Psoas muscle (tissue), 8 donors: ENCODE results near the gene SYCP3. TPM values are rescaled to one million over a fixed set of nuclear protein-coding genes. Genes with fewer than 3 reads are reported as not detected.

Source experiments
- ATAC-seq, 4 donors: fragments of 200-7000 bp; cut with Tn5 transposase; one replicate each; pipeline ENCODE4 v1.9.1; 2020; ENCODE audit warnings: moderate library complexity in 3 of 4, mild to moderate bottlenecking in 2 of 4
- DNase-seq, 2 donors: peaks; one replicate each; pipeline ENCODE4 v3.0.0-alpha.2; 2020
- H3K27ac ChIP-seq: fragments of 200-600 bp; one replicate; pipeline ENCODE4 v1.8.0; 2022
- H3K27me3 ChIP-seq, 3 donors: fragments of 200-600 bp in 1 of 3; one replicate each; pipeline versions ENCODE4 v1.6.1 to v1.8.0; 2013 to 2022; ENCODE audit warnings: low read length in 2 of 3, mild to moderate bottlenecking in 2 of 3, moderate library complexity in 1 of 3; ENCODE audit not compliant: insufficient read depth in 3 of 3
- H3K36me3 ChIP-seq, 2 donors: fragments of 200-600 bp in 1 of 2; one replicate each; pipeline versions ENCODE4 v1.6.1 to v1.8.0; 2013 to 2022; ENCODE audit warnings: low read depth in 1 of 2, mild to moderate bottlenecking in 1 of 2, moderate library complexity in 1 of 2; ENCODE audit not compliant: insufficient read depth in 1 of 2
- H3K4me1 ChIP-seq: fragments of 200-600 bp; one replicate; pipeline ENCODE4 v1.8.0; 2022
- H3K4me3 ChIP-seq: fragments of 200-600 bp; one replicate; pipeline ENCODE4 v1.8.0; 2022; ENCODE audit warnings: mild to moderate bottlenecking
- H3K9me3 ChIP-seq: fragments of 200-600 bp; one replicate; pipeline ENCODE4 v1.8.0; 2022
- CTCF ChIP-seq: fragments of 200-600 bp; IDR thresholded peaks from one replicate; pipeline ENCODE4 v1.8.0; 2022; ENCODE audit warnings: antibody characterized with exemption
- whole genome bisulfite sequencing, 3 donors: extraction: QIAGEN DNeasy Blood & Tissue Kit; methylation state at CpG; one replicate each; pipeline versions ENCODE4 v1.1.6 to v1.1.7; 2013; 5-methylcytosine and 5-hydroxymethylcytosine counted together
- intact Hi-C, 2 donors: fragments of 100-400 bp; cut with DNase I; formaldehyde crosslinking; loops; one replicate each; pipeline versions ENCODE4 v1.11.0 to v1.14.2; 2022
- polyA plus RNA-seq, 3 donors: library from polyadenylated mRNA; stranded (reverse); fragments of 200-250 nt; gene quantifications; one replicate each; pipeline ENCODE4 v1.2.3, GENCODE V29; 2013
- total RNA-seq, 4 donors: library from RNA; stranded (reverse); fragmentation: NEBNext Ultra II Directional in 2 of 4; extraction: Animal tissue kit (Norgen Biotek cat#: 25700) in 2 of 4; gene quantifications; one replicate each; pipeline versions ENCODE4 v1.2.1 to v1.2.4, GENCODE V29; 2021 to 2023
- donor health status: healthy with polysubstance abuse.
- donor health status: DM: no; HTN: no; CAD: no; lungs with moderate emphysema.
- donor health status: Bipolar disorder and iron deficiency.
- donor health status: healthy.
- donor health status: DM: yes; HTN: yes; CAD: no.
- donor health status: DM: no; HTN: no; CAD: no.
- donor health status: DM: no; HTN: no; CAD: no.
- donor health status: DM: yes; HTN: yes; CAD: no.

The SYCP3 gene
- total and polyA plus RNA-seq, 7 donors = 0.04 to 0.28 (median 0.23) TPM; not detected in 4

GRCh38 chr12:101680240-101680639 lies 59.0 kb downstream of the SYCP3 start:
- ATAC-seq = peak in 3 of 4 donors; percentile 33 to 60 (median 51)
- DNase-seq = no peak
- Histone ChIP-seq H3K27ac (no peak overlapping the region), H3K27me3 (no peaks in the 10 kb centered on the region), H3K9me3 (no peaks in the 10 kb centered on the region), H3K4me1 (peaks cover 16% of the 10 kb centered on the region), H3K36me3 (peaks cover 0 to 97% of the 10 kb centered on the region in 2 donors), H3K4me3 (no peak overlapping the region)
- no peak for TF ChIP-seq CTCF
- intact Hi-C loops = no loop called here
- 33 to 58% (median 39%) methylated on average over 3 of the region's 3 CpGs for WGBS, 3 donors

Other genes starting within 250 kb of the SYCP3 start
- gene MYBPC1, start 144.5 kb downstream of the SYCP3 start, total RNA-seq = 1,000 to 10,000 TPM; 4,088 to 7,509 (median 4,961) TPM
- 1,000 to 10,000 TPM; 1,084 to 2,883 (median 2,460) TPM for gene MYBPC1, start 144.5 kb downstream of the SYCP3 start, polyA plus RNA-seq
- gene CHPT1, start 41.8 kb downstream of the SYCP3 start, total RNA-seq = 10 to 100 TPM; 17.9 to 31.3 (median 20.7) TPM
- gene CHPT1, start 41.8 kb downstream of the SYCP3 start, polyA plus RNA-seq = 10 to 100 TPM; 20.7 to 38.9 (median 29.8) TPM
- gene GNPTAB, start 91.5 kb upstream of the SYCP3 start, total RNA-seq = 10 to 100 TPM; 14.3 to 36.1 (median 19.9) TPM
- 10 to 100 TPM; 10.3 to 17.5 (median 11.5) TPM for gene GNPTAB, start 91.5 kb upstream of the SYCP3 start, polyA plus RNA-seq
- gene DRAM1, start 138.1 kb upstream of the SYCP3 start, total RNA-seq = 1 to 10 TPM; 2.8 to 6.8 (median 4.6) TPM
- gene DRAM1, start 138.1 kb upstream of the SYCP3 start, polyA plus RNA-seq = 1 to 10 TPM; 3.8 to 6.2 (median 4.1) TPM